HG02798 (cell line): Measurements from ENCODE around the gene TOR1AIP1.
"Not testable (repeated sequence)": the region's sequence is repeated elsewhere in the genome, so short reads cannot be mapped to it uniquely, and the experiment has no call there.

Source experiments
- ATAC-seq: cut with Tn5 transposase; IDR thresholded peaks from one replicate; pipeline ENCODE4 v1.9.1; 2021; ENCODE audit warnings: mild to moderate bottlenecking; ENCODE audit not compliant: unreplicated experiment, poor library complexity

TOR1AIP1 gene, protein sequence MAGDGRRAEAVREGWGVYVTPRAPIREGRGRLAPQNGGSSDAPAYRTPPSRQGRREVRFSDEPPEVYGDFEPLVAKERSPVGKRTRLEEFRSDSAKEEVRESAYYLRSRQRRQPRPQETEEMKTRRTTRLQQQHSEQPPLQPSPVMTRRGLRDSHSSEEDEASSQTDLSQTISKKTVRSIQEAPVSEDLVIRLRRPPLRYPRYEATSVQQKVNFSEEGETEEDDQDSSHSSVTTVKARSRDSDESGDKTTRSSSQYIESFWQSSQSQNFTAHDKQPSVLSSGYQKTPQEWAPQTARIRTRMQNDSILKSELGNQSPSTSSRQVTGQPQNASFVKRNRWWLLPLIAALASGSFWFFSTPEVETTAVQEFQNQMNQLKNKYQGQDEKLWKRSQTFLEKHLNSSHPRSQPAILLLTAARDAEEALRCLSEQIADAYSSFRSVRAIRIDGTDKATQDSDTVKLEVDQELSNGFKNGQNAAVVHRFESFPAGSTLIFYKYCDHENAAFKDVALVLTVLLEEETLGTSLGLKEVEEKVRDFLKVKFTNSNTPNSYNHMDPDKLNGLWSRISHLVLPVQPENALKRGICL

DNA sequence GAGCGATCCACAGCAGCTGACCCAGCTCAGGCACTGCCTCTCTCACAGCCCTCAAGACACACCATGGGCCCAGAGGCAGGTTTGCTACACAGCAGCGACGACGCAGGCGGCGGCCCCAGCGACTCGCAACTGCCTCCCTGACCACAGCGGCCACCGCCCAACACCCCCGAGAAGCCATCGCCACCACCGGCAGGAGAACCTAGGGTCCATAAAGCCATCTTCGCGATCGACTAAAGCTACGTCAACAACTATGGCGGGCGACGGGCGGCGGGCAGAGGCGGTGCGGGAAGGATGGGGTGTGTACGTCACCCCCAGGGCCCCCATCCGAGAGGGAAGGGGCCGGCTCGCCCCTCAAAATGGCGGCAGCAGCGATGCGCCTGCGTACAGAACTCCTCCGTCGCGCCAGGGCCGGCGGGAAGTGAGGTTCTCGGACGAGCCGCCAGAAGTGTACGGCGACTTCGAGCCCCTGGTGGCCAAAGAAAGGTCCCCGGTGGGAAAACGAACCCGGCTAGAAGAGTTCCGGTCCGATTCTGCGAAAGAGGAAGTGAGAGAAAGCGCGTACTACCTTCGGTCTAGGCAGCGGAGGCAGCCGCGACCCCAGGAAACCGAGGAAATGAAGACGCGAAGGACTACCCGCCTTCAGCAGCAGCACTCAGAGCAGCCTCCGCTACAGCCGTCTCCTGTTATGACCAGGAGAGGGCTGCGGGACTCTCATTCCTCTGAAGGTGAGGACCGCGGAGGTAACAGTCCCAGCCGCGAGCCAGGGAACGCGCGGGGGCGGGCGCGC lies at the start of gene TOR1AIP1:
Gene TOR1AIP1, plus strand, starts transcription at position 33 of the 787 bp plus-strand sequence. Its CDS starts 218 bp downstream, at position 251.
- peak; percentile 84 for ATAC-seq

DNA sequence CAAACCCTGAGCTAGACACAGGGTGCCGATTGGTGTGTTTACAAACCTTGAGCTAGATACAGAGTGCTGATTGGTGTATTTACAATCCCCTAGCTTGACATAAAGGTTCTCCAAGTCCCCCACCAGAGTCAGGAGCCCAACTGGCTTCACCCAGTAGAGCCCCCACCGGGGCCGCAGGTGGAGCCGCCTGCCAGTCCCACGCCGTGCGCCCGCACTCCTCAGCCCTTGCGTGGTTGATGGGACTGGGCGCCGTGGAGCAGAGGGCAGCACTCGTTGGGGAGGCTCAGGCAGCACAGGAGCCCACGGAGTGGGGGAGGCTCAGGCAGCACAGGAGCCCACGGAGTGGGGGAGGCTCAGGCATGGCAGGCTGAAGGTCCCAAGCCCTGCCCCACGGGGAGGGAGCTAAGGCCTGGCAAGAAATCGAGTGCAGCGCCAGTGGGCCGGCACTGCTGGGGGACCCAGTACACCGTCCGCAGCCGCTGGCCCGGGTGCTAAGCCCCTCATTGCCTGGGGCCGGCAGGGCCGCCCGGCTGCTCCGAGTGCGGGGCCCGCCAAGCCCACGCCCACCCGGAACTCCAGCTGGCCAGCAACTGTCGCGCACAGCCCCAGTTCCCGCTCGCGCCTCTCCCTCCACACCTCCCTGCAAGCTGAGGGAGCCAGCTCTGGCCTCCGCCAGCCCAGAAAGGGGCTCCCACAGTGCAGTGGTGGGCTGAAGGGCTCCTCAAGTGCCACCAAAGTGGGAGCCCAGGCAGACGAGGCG lies 45.2 kb upstream of the TOR1AIP1 start:
- not testable (repeated sequence) for ATAC-seq

DNA sequence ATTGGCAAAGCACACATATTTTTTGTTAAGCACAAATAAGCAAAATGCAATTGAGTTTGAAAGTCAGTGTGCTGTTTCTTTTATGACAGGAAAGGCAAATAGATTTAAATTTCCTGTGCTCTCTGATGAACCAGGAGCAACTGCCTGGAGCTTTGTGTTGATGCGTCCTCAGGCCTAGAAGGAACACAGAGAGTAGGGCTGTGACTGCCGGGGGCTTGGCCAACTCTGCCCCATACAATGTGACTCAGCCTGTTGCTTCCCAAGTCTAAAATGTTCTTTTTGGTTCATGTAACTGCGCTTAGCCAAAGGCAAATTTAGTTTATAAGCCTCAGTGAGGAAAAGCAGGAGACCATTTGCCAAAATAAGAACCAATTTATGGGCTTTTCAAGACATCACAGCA lies 42.0 kb upstream of the TOR1AIP1 start:
- no peak for ATAC-seq

DNA sequence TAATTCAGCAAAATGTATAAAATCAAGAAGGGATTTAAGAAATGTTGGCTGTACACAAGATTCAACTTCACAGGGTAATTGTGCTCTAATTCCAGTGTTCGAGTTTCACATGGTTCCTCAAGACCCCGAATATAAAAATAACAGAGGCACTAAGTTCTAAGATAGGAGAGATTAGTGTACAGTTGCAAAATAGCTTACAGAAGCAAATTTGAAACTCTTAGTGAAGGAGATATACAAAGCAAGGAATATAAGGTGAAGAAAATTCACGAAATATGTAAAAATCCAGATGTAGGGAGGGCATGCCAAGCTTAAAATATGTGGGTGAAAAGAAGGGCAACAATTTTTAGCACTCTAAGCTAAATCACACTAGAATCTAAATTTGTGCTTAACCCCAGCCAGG lies 33.9 kb upstream of the TOR1AIP1 start:
- no peak for ATAC-seq

DNA sequence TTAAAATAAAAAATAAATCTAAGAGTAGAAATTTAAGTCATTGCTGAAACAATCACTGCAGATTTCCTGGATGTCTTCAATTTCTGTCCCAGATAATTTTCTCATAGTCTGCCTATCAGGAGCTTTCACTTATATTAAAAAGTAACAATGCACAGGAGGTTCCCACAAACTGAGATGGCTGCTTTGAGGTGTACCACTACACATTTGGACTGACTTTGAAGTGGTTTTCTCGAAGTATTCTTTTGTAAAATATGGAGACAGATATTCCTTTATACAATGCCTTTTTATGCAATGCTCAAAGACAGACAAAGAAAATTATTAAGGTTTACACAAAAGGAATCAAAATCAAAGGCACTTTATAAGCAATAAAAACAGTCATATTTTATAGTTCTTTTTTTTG lies 29.0 kb upstream of the TOR1AIP1 start:
- ATAC-seq: no peak

DNA sequence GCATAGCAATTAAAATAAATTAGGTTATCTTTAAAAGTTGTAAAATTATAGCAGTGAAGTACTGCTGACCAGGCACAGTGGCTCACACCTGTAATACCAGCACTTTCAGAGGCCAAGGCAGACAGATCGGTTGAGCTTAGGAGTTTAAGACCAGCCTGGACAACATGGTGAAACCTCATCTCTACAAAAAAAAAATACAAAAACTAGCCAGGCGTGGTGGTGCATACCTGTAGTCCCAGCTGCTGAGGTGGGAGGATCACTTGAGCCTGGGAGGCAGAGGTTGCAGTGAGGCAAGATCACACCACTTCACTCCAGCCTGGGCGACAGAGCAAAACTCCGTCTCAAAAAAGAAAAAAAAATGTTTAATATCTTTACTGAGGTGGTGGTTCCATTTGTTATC lies 26.3 kb upstream of the TOR1AIP1 start:
- not testable (repeated sequence) for ATAC-seq

DNA sequence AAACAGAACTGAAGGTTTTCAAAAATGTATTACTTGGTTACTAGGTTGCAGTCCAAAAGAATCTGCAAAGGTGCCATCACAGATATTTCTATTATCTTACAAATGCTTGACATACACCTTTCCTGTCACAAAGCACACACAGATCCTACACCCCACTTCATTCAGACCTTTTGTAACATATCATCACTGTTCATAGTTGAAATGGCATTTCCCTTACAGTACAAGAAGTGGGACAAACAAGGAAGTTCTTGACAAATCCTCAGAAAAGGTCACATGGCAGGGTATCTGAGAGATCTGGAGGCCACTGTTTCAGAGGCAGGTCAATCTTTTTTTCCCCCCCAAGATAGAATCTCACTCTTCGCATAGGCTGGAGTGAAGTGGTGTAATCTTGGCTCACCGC lies 25.8 kb upstream of the TOR1AIP1 start:
- ATAC-seq: no peak

DNA sequence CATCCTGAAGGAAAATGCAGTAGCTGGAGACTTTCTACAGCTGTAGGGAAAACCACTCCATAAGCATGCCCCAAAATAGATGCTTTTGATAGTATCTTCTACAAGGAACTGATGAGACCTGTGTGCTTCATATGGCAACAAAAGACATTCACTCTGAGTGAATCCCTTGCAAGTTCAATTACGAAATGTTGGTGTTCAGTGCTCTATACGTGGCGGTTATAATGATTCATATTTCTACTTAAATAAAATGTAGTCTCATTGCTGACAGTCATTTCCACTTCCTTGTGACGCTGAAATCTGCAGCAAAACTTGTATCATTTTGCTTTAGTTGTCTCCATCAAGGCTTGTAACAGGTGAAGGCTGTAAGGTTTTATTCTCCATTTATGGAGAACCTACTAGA lies 25.1 kb upstream of the TOR1AIP1 start:
- no peak for ATAC-seq

DNA sequence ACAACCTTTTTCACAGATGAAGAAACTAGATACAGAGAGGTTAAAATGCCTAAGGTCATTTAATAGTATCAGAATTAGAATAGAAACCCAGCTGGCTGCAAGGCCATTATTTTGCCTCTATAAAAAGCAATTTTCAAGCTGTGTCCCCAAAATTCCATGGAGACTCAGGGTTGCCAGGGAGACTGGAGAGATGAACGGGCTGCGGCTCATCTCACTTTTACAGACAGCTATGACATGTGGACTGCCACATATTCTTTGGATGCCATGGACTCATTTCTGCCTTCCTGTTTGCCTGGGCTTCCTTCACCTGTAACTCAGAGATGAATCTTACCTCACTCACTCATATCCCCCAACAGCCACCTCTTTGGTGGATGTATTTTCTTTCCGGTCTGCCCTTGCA lies 21.4 kb upstream of the TOR1AIP1 start:
- ATAC-seq: no peak

DNA sequence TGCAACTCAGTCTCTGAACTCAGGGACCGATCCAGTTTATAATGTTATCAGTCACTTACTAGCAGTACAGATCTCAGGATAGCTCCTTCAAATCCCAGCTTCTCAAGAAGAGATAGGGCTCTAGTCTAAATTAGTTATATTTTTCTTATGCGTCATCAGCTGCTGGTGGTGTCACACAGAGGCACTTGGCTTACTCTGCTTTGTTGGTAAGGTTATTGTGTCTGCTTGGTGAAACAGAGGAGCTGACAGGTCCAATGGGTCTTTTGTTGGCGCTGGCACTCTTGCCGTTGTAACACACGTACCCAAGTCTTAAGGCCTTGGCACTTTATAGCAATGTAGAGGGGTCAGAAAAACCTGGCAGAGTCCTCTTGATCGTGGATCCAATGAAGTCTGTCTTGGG lies 16.7 kb upstream of the TOR1AIP1 start:
- no peak for ATAC-seq

DNA sequence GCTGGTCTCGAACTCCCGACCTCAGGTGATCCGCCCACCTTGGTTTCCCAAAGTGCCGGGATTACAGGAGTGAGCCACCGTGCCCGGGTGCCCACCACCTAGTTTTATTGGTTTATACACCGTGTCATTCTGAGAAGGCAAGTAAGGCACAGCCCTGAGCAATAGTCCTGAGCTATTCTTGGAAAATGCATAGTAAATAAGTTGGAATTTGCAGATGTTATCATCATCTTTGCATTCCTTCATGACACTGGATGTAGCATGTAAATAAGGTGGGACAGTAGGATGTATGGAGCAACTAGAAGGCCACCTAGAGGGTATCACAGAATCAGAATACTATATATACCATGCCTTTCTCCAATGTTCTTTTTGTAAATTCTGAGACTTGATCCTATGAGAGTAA lies 15.5 kb upstream of the TOR1AIP1 start:
- ATAC-seq: no peak

DNA sequence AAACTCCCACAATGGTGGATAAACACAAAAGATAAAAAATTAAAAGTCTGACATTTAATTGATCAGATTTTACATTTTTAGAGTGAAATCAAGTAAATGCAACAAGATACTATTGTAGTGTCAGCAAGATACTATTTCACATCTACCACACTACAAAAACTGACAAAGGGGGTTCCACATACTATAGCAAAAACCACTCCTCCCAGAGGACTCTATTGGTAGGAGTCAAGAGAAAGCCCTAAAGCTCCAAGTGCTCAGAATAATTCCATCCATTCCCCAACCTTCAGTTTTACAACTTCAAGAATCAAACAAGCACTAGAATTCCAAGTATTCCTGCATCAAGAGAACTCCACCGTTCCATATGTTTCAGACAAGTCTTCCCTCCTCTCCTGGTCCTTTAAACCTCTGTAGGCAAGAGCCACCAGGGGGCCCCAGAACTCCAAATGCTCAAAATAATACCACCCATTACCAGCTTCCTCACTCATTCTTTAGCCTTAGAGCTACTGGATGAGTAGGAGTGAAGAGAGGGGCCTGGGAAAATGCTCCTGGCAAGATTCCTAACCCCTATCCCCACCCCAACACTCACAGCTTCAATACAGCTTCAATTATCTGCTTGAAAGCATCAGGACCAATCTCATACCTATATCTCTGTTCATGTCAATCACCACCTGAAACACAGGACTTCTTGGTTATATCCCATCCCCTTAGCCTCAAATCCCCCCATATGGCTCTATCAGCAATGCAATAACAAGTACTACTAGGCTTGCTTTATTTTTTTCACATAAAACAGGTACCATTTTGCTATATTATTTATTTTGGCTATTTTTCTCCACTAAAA lies 14.4 kb upstream of the TOR1AIP1 start:
- ATAC-seq: peak; percentile 66

DNA sequence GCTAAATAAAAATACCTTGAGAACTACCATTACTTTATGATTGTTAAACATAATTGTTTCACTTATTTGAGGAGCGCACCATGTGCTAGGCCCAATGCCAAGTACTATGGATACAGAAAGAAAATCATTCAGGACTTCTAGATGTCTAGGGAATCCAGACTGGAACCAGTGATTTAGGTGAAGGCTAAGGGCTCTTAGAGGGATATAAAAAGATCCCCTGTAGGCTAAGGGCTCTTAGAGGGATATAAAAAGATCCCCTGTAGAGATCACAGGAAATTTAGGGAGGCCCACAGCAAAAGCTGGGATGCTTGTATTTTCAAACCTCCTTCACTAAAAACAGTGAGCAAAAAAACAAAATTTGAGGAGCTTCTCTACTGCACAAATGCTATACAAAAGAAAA lies 11.2 kb upstream of the TOR1AIP1 start:
- no peak for ATAC-seq

DNA sequence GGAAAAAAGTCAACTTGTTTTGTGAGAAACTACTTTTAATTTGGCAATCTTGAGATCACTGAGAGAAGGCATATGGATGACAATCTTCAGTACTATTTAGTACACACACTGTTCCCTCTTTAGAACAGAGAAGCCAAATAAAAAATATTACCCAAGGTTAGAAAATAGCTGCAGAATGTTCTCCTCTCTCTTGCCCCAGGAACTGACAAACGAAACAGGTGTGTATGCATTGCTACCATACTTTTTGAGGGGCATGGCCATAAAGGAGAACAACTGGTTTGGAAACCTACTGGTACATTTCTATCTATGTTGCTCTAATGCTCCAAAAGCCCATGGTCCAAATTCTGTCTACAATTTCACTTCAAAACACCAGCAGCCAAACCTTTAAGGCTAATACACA lies 10.1 kb upstream of the TOR1AIP1 start:
- ATAC-seq: no peak

DNA sequence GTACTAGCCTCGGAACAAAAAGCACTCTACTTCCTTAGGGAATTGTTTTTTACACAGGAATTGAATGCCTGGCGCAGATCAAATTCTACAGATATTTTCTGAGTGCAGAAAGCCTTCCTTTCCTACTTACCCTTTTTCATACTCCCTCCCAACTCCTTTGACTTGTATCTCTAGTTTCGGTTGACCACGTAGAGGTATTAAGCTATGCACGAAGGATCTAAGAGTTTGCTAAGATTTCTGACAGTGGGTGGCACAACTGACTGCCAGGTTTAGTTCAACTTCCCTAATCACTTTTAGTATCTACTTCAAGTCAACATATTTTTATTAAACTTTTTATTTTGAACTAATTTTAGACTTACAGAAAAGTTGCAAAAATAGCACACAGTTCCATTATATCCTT lies 9.5 kb upstream of the TOR1AIP1 start:
- ATAC-seq: no peak

DNA sequence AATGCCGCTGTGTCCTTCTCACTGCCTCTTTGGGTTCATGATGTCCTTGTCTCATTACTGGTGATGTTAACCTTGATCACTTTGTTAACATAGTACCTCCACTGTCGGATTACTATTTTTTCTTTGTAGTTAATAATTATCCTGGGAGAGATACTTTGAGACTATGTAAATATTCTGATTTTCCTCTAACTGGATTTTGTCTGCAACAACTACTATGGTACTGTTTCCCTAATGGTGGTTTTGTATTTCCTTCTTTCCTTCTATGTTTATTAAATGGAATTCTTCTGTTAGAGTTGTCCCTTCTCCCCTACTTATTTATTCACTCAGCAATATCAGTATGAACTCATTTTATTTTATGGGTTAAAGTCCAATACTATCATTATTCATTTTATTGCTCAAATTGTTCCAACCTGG lies 8.6 kb upstream of the TOR1AIP1 start:
- ATAC-seq: no peak

DNA sequence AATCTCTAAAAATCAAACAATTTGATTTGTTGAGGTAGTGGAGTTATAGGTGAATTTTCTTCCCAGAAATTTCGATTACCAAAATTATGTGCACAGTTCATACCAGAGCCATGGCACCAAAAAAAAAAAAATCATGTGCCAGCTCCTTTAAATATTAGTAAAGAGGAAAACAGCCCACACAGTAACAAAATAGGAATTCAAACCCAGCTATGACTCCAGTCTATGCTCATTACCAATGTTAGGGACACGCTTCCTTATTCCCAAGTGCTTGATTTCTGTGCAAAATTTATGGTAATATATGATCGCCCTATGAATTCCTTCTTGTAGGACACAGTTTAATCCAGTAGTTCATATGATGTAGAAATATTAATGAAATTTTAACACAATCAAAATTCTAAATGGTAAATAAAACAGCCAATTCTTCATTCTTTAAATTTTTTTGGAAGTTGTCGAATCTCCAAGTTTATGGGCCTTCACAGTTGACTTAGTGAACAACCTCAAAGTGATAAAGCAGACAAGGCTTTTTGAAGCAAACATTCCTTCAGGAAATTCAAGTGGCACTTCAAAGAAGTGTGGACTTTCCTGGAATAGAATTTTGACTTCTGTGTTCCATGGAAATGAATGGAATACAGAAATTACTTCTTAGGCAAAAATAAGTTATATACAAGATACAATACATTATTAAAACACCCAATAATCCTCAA lies 6.3 kb upstream of the TOR1AIP1 start:
- ATAC-seq: no peak

DNA sequence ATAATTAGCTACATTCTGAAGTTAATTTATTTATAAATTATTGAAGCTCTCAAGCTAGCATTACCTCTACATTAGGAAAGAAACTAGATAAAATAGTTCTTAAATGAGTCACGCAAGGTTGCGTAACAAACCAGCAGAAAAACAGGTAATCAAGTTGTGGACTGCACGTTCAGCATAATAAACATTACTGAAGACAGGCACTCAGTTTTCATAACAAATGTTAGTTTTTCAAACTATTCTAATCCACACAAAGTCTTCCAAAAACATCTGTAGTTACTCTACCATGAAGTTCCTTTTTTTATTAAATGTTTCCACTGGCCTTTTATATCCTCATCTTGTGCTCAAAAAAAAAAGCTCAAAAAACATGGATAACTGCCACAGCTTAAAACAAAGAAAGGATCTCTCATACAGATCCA lies 5.8 kb upstream of the TOR1AIP1 start:
- no peak for ATAC-seq
